Common myeloid progenitor, CD34-positive (primary cell): ENCODE measurements around the gene ZBTB16.
A peak's percentile ranks its signal among the peaks of the same experiment; 100 is the strongest.

ENCODE experiments used
- CTCF ChIA-PET: fragments of 350-600 bp; sonication (Branson Sonifier 250); formaldehyde crosslinking; loops from one replicate; lab custom pipeline; 2021; ENCODE audit warnings: antibody characterized with exemption; lab: Charles Lee
- POLR2A ChIA-PET: fragments of 350-600 bp; sonication (Branson Sonifier 250); formaldehyde crosslinking; loops from one replicate; lab custom pipeline; 2021; ENCODE audit warnings: antibody characterized with exemption; lab: Charles Lee
- DNase-seq, 3 donors: peaks; one replicate each; pipeline versions ENCODE4 v3.0.0 to v3.0.0-alpha.2; 2013
- H3K27ac ChIP-seq, 2 experiments: 1 replicate in 1 of 2; 2 replicates in 1 of 2; pipeline ENCODE4 v1.7.0; 2013; ENCODE audit warnings: inconsistent platforms in 2 of 2, low read length in 2 of 2, mild to moderate bottlenecking in 2 of 2, low read depth in 1 of 2, moderate library complexity in 1 of 2; ENCODE audit not compliant: severe bottlenecking in 2 of 2, insufficient read depth in 1 of 2, poor library complexity in 1 of 2
- H3K27me3 ChIP-seq, 5 experiments: replicated peaks in 2 of 5; 1 replicate in 3 of 5; 2 replicates in 2 of 5; pipeline versions ENCODE4 v1.6.1 to v1.7.0; 2013; ENCODE audit warnings: low read length in 4 of 5, mild to moderate bottlenecking in 2 of 5, moderate library complexity in 2 of 5, inconsistent platforms in 1 of 5; ENCODE audit not compliant: insufficient read depth in 5 of 5, control insufficient read depth in 4 of 5
- H3K36me3 ChIP-seq, 4 experiments: 1 replicate in 2 of 4; 2 replicates in 2 of 4; pipeline versions ENCODE4 v1.6.1 to v1.7.0; 2013; ENCODE audit warnings: low read length in 3 of 4, control low read depth in 1 of 4, mild to moderate bottlenecking in 1 of 4; ENCODE audit not compliant: control insufficient read depth in 4 of 4, insufficient read depth in 4 of 4
- H3K4me1 ChIP-seq, 4 experiments: 1 replicate in 3 of 4; 2 replicates in 1 of 4; pipeline versions ENCODE4 v1.6.1 to v1.7.1; 2013; ENCODE audit warnings: low read length in 3 of 4, mild to moderate bottlenecking in 3 of 4, control low read depth in 1 of 4, inconsistent platforms in 1 of 4, moderate library complexity in 1 of 4; ENCODE audit not compliant: control insufficient read depth in 4 of 4, insufficient read depth in 4 of 4; ENCODE audit errors: control extremely low read depth in 1 of 4
- H3K4me3 ChIP-seq, 7 experiments: 1 replicate in 4 of 7; 2 replicates in 3 of 7; pipeline versions ENCODE4 v1.5.1 to v1.7.0; 2013; ENCODE audit warnings: mild to moderate bottlenecking in 7 of 7, low read length in 6 of 7, moderate library complexity in 6 of 7, inconsistent platforms in 2 of 7, low read depth in 2 of 7, control low read depth in 1 of 7; ENCODE audit not compliant: insufficient read depth in 4 of 7, control insufficient read depth in 1 of 7; ENCODE audit errors: extremely low read depth in 1 of 7
- H3K9me3 ChIP-seq, 5 experiments: 1 replicate in 4 of 5; 2 replicates in 1 of 5; pipeline versions ENCODE4 v1.6.1 to v1.7.1; 2013; ENCODE audit warnings: low read length in 4 of 5, mild to moderate bottlenecking in 2 of 5, inconsistent platforms in 1 of 5, low read depth in 1 of 5, moderate library complexity in 1 of 5; ENCODE audit not compliant: control insufficient read depth in 4 of 5, insufficient read depth in 2 of 5; ENCODE audit errors: control extremely low read depth in 1 of 5
- WGBS: methylation state at CpG from one replicate; pipeline ENCODE4 v1.1.5; 2013; ENCODE audit not compliant: insufficient coverage; 5-methylcytosine and 5-hydroxymethylcytosine counted together

ZBTB16 gene

DNA sequence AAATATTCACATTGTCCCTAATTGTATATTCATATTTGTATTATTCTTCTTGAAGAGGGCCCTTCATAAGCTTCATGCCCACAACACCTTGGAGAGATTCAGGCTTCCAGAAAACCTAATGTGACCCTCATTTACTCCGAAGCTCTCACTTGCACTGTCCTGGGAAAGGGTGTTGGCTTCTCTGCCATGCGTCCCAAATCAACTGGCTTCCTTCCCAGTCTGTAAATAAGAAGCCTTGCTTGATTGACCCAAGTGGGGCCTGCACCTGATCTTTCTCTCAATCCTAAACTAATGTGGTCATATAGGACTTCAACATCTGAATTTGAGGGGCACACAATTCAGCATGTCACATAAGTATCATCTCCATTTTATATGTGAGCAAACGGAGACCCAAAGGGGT, 40.5 kb upstream of the ZBTB16 start:
- peaks cover 0 to 3% (median 0%) of the 10 kb centered on the region in 5 experiments for H3K27me3 ChIP-seq
- ChIA-PET CTCF (interaction anchor here (1.0 to 1.6 kb wide), 3 partner anchors 11 to 242 kb away, joined by 3 to 5 read pairs (median 3); no protein-coding TSS in a partner anchor), POLR2A (no interaction called here)
- H3K36me3 ChIP-seq: no peaks in the 10 kb centered on the region
- H3K4me3 ChIP-seq: no peak overlapping the region
- no peak overlapping the region for H3K27ac ChIP-seq
- no peaks in the 10 kb centered on the region for H3K4me1 ChIP-seq
- 100% methylated on average over 2 of the region's 3 CpGs for WGBS
- DNase-seq: no peak
- no peaks in the 10 kb centered on the region for H3K9me3 ChIP-seq

DNA sequence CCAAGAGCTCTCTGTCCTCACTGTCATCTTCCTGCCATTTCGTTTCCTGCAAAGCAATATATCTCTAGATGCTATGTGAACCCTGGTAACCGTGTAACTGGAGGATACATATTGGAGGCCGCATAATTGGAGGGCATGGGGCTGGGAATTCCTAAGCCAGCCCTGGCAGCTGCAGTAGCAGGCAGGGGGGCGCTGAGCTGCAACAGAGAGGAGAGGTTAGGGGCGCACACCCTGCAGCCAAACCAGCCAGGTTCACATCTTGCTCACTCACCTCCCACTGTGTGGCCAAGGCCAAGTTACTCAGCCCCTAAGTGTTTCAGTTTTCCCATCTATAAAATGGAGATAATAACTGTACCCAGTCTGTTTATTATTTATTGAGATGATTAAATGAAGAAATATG, 39.9 kb upstream of the ZBTB16 start:
- H3K27me3 ChIP-seq: peaks cover 0 to 2% (median 0%) of the 10 kb centered on the region in 5 experiments
- no peaks in the 10 kb centered on the region for H3K4me1 ChIP-seq
- WGBS: 92% methylated on average over 2 of the region's 5 CpGs
- H3K36me3 ChIP-seq: no peaks in the 10 kb centered on the region
- POLR2A ChIA-PET: no interaction called here
- DNase-seq: no peak
- no peak overlapping the region for H3K4me3 ChIP-seq
- CTCF ChIA-PET: interaction anchor here (1.0 to 1.8 kb wide), 5 partner anchors 10 to 245 kb away, joined by 3 to 6 read pairs (median 3); no protein-coding TSS in a partner anchor
- no peaks in the 10 kb centered on the region for H3K9me3 ChIP-seq
- H3K27ac ChIP-seq: no peak overlapping the region

DNA sequence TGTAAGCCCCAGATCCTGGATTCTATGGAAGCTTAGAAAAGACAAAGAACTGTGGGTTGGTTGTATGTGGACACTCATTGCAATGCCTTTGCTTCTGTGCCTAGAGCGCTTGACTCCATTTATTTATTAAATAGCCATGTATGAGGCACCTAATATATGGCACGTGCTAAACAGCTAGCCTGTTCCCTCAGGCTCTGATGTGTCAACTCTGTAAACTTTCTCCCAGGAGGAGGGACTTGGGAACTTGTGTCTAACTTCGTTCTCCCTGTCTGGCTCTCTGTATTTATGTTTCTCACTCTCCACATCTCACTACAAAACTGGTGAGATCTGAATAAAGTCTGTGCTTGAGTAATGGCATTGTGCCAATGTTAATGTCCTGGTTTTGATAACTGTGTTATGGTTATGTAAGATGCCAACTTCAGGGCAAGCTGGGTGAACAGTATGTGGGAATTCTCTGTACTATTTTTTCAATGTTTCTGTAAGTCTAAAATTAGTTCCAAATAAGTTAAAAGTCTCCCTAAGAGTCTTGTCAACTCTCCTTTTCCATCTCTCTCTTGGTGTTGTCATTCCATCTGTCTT, 34.1 kb upstream of the ZBTB16 start:
- no peaks in the 10 kb centered on the region for H3K36me3 ChIP-seq
- H3K27ac ChIP-seq: no peak overlapping the region
- peaks cover 0 to 6% (median 0%) of the 10 kb centered on the region in 5 experiments for H3K27me3 ChIP-seq
- no peak for DNase-seq
- WGBS: 86% methylated on average over 1 of the region's 3 CpGs
- H3K4me3 ChIP-seq: no peak overlapping the region
- no peaks in the 10 kb centered on the region for H3K4me1 ChIP-seq
- POLR2A ChIA-PET: no interaction called here
- no peaks in the 10 kb centered on the region for H3K9me3 ChIP-seq
- CTCF ChIA-PET: interaction anchor here (0.8 to 10.0 kb wide), 11 partner anchors 10 to 237 kb away, joined by 3 to 168 read pairs (median 6); no protein-coding TSS in a partner anchor

DNA sequence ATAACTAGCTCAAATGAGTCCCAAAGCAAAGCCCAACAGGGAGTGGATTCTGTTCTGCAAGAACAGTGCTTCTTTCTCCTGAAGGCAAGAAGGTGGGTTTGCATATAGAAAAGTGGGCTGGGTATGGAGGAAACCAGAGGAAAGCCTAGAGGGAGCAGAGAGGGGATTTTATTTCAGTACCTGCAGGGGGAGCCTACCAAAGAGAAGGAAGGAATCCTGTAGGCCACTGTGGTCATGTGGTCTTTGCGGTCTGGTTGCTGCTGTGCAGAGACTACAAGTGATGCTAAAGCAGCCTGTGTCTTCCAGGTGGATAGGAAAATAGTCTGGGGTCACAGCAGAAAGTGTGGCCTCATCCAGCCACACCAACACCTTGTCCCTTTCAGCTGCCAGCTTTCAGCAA, 33.2 kb upstream of the ZBTB16 start:
- peaks cover 0 to 10% (median 0%) of the 10 kb centered on the region in 5 experiments for H3K27me3 ChIP-seq
- 11% methylated on average over 1 of the region's 1 CpG for WGBS

DNA sequence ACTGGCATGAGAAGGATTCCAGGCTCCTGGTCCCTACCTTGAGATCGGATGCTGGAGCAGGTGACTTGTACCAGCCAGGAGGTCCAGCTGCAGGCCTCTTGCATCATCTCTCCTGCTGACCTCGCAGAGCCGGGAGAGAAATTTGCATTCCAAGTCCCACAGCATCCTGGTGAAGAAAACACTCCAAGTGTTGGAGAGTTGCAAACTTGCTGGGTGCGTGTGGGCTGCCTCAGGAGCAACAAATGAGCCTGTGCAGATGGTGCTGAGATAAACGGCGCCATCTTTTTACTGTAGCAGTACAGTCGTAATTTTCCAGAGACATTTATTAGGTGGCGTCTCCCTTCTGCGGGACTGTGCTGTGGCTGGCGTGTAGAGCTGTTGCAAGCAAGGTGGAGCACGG, 32.1 kb upstream of the ZBTB16 start:
- Histone ChIP-seq H3K9me3 (no peaks in the 10 kb centered on the region), H3K27me3 (peaks cover 0 to 13% (median 0%) of the 10 kb centered on the region in 5 experiments), H3K36me3 (no peaks in the 10 kb centered on the region), H3K27ac (no peak overlapping the region), H3K4me1 (no peaks in the 10 kb centered on the region), H3K4me3 (no peak overlapping the region)
- POLR2A ChIA-PET: no interaction called here
- no peak for DNase-seq
- WGBS: 93% methylated on average over 11 of the region's 11 CpGs
- CTCF ChIA-PET: interaction anchor here (1.2 to 10.0 kb wide), 11 partner anchors 8 to 235 kb away, joined by 3 to 168 read pairs (median 6); no protein-coding TSS in a partner anchor

More for the DNA sequence above, 33.2 kb upstream of the ZBTB16 start:
- DNase-seq: peak; percentile 76 to 87 (median 87)
- no peaks in the 10 kb centered on the region for H3K4me1 ChIP-seq
- H3K36me3 ChIP-seq: no peaks in the 10 kb centered on the region
- no peak overlapping the region for H3K4me3 ChIP-seq
- POLR2A ChIA-PET: no interaction called here
- CTCF ChIA-PET: interaction anchor here (0.8 to 10.0 kb wide), 13 partner anchors 9 to 236 kb away, joined by 3 to 168 read pairs (median 6); no protein-coding TSS in a partner anchor
- H3K27ac ChIP-seq: no peak overlapping the region
- H3K9me3 ChIP-seq: no peaks in the 10 kb centered on the region

DNA sequence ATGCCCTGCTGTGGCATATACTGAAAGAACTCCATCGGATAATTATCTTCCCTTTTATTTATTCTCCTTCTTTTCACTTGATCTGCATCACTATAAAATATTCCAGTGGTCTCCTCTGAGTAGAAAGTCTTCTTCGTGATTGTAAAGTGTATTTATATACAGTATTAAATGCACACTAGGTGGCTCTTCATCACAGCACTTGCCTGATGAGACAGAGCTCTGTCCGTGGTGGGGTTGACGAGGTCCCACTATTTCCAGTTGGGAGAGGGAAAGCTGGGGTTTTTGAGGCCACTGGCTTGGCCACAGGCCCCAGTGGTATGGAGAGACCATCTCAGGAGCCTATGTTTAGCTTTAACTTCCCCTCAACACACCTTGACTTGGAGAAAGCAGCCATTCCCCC, 31.6 kb upstream of the ZBTB16 start:
- no peak for DNase-seq
- 71% methylated on average over 2 of the region's 4 CpGs for WGBS
- Histone ChIP-seq H3K4me3 (no peak overlapping the region), H3K4me1 (no peaks in the 10 kb centered on the region), H3K27me3 (peaks cover 0 to 13% (median 0%) of the 10 kb centered on the region in 5 experiments), H3K36me3 (no peaks in the 10 kb centered on the region), H3K9me3 (no peaks in the 10 kb centered on the region), H3K27ac (no peak overlapping the region)
- ChIA-PET CTCF (interaction anchor here (1.0 to 10.0 kb wide), 11 partner anchors 8 to 235 kb away, joined by 3 to 168 read pairs (median 6); no protein-coding TSS in a partner anchor), POLR2A (no interaction called here)
